HG02885 (cell line): ENCODE results near the gene TERT.

ENCODE experiments used
- ATAC-seq: cut with Tn5 transposase; IDR thresholded peaks from one replicate; pipeline ENCODE4 v1.9.1; 2021; ENCODE audit warnings: mild to moderate bottlenecking; ENCODE audit not compliant: unreplicated experiment, poor library complexity

Gene TERT

GRCh38 chr5:1319436-1320256, 24.8 kb upstream of the TERT start:
- no peak for ATAC-seq

DNA sequence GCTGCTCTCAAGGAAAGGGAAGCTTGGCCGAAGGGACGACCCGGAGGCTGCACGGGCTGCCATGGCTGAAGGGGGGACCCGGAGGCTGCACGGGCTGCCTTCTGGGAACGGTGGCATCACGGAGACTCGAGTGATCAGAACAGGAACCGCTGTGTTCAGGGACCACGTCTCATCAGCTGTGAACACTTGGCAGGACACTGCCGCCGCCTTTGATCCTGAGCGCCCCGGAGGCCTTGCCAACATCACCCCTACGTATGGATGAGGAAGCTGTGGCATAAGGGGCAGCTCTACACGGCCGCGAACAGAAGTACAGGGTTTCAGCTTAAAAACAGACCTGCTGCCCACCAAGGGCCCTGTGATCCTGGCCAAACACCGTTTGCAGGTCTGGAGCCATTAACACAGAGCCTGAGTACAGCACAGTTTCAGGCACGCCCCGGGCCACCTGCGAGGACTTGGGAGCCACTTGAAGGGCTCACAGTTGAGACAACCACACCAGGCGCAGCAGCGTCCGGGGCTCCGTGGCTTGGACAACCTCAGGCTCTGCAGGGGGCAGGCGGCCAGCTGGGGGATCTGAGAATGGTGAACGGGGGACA, 23.9 kb upstream of the TERT start:
- no peak for ATAC-seq

DNA sequence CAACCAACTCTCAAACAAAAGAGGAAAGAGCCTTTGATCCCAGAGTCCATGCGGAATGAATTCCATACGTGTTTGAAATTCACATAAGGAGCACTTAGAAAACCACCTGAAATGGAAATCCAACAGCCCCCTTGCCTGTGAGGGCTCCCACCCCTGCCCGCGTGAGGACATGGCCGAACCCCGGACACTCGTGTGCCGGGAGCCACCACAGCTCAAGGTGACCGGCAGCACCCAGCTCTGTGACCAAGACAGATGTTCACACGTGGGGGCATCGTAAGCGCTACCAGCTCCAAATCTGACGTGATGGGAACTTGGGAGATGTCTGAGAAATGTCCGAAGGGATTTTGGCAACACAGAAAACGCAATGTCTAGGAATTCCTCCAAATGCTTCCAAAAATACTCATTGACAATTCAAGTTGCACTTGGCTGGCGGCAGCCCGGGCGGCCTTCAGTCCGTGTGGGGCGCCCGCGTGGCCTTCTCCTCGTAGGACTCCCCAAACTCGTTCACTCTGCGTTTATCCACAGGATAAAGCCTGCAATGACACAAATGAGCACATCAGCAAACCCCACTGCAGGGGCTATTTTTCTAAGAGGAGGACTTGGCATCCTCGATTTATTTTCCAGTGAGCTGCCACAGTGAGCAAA, 23.2 kb upstream of the TERT start:
- no peak for ATAC-seq

- ATAC-seq, result no peak
Observed at GRCh38 chr5:1316588-1317340, 21.9 kb upstream of the TERT start.

DNA sequence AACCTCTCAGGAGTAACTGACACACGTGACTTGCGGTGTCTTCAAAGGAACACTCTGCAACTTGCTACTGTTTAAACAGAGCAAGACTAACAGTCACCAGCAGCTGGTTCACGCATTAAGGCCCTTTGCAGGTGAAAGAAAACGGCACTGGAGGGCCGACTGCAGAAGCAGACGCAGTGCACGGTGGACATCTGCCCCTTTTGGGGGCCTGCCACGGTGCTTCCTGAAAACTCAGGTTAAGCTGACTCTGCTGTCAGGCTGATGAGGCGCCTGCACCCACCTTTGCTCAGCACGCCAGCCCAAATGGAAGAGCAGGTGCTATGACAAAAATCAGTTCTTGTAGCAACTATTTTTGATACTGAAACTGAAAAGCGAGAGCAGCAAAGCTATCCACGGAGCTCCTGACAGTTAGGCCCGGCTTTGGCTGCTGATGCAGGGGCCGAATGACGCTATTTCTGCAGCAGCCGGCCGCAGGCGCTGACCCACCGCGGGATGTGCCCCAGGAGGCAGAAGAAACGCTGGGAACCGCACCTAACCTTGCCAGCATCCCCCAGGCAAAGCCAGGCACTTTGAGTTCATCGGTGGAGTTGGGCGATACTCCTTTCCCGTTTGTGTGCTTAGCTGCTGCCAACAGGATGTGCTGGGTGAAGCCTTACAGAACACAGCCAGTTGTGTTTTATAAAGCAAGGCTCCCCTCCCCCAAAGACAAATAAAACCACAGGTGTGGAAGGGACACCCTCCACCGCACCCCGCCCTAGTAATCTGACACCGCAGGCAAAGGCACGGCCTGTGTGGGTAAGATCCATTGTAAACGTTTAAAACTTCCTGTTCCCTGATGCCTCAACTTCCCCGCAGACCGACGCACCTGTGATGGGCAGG, 21.1 kb upstream of the TERT start:
- peak; percentile 57 for ATAC-seq

GRCh38 chr5:1315018-1315708, 20.3 kb upstream of the TERT start:
- ATAC-seq, result no peak

GRCh38 chr5:1314564-1314982, 19.7 kb upstream of the TERT start:
- no peak for ATAC-seq

DNA sequence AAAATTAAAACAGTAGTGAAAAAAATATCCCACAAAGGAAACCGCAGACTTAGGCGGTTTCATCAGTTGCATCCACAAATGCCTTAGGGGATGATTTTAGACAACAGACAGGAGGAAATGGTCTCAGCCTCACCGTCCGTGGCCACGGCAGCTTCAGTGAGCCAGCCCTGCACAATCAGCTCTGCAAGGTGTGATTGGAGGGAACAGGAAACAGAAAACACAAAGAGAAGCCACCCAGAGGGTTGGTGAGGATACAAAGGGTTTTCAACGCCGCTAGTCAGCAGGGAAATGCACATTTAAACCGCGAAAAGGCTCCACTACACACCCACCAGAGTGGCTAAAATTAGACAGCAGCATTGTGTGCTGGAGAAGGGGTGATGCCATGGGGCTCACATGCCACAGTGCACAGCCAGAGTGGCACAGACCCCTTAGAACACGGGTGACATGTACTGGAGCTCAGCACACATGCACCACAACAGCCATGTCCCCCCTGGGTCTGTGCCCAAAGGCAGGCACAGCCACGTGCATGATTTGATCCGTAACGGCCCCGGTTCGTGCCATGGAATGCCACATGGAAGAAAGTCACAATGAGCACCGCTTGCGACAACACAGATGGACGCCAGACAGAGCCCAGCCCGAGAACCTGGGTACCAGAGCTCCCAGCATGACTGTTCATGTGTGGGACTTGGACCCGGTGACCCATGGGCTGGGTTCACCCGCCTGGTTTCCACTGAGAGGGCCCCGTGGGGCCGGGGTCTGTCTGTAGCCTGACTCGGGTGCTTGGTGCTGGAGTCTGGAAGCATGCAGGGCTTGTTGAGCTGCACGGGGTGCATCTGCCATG, 18.3 kb upstream of the TERT start:
- ATAC-seq, result peak; percentile 71

DNA sequence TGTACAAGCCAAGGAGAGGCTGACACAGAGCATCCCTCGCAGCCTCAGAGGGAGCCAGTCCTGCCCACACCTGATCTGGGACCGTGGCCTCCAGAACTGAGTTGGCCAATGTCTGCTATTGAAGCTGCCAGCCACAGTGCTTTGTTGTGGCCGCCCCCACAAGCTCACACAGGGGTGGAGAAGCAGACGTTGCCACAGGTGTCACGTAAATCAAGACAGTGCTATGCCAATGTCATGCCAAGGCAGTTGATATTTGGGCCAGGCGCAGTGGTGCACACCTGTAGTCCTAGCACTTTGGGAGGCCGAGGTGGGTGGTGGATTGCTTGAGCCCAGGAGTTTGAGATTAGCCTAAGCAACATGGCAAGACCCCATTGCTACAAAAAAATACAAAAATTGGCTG, 17.3 kb upstream of the TERT start:
- ATAC-seq, result no peak

GRCh38 chr5:1311439-1312055, 16.7 kb upstream of the TERT start:
- no peak for ATAC-seq

DNA sequence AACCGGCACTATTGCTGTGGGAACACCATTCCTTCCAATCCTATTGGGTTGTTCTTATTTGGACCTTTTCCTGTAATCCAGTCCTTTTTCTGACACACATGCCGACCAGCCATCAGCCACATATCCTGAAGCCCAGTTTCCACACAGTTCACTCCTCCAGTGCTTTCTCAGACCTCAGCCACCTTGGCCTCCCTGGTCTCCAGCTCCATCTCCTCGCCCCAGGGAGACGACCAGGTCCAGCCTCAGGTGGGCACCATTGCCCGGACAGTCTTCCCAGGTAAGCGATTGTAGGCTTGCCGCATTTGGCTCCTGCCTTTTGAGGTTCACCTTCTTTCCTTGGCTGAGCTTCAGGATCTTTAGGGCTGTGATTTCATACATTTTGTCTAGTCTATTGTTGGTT, 15.2 kb upstream of the TERT start:
- no peak for ATAC-seq

DNA sequence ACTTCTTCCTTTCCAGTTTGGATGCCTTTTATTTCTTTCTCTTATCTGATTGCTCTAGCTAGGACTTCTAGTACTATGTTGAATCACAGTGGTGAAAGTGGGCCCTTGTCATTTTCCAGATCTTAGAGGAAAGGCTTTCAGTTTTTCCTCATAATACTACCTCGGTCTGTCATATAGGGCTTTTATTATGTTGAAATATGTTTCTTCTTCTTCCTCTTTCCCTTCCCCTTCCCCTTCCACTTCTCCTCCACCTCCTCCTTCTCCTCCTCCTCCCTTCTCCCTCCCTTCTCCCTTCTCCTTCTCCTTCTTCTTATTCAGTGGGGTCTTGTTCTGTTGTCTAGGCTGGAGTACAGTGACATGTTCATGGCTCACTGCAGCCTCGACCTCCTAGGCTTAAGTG, 9.2 kb upstream of the TERT start:
- ATAC-seq, result no peak

GRCh38 chr5:1302258-1302657, 7.4 kb upstream of the TERT start:
- no peak for ATAC-seq

GRCh38 chr5:1300581-1301083, 5.8 kb upstream of the TERT start:
- ATAC-seq, result no peak

DNA sequence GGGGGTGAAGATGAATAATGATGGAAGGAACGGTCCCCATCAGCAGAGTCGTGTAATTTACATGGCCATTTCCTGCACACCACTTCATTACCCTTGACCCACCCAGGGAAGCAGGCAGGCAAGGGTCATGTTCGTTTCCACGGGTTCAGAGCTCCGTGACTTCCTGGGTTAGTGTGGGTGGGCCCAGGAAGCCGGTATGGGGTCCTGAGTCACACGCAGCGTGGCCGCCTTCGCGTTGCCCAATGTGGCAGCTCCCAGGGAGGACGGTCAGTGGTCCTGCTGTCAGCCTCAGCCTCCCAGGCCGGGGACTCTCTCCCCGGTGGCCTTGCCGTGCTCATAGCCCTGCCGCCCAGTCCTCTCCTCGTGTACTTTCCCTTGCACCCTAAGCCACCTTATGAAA, 5.1 kb upstream of the TERT start:
- no peak for ATAC-seq

- ATAC-seq, result no peak
Observed at GRCh38 chr5:1299511-1299850, 4.6 kb upstream of the TERT start.

DNA sequence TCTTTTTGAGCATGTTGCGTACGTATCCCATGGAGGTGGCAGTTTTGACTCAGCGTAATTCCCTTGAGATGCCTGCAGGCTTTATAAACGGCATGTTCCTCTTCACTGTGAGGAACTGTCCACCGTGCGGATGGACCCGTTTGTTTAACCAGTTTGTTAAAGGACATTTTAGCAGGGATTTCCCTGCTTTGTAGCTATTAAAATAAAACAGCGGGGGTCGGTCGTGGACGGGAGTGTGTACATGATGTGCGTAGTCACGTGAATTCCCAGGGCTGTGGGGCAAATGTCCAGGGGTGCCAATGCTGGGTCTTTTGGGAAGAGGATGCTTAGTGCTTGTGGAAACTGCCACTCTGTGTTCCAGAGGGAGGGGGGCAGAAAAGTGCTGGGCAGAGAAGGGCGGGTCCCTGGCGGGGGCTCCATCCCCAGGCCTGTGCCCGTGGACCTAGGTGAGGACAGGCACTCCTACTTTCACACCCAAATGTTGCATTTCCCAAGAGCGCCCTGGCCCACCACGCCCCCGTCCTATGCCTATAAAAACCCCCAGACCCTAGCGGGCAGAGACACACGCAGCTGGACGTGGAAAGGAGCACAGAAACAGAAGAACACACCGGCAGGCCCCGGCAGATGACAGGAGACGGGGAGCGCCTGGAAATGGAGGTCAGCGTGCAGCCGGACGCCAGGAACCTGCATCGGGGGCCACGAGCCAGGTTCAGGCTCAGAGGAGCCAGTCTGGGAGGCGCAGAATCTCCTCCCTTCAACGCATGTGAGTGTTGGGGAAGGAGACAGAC, 4.0 kb upstream of the TERT start:
- ATAC-seq, result no peak
